RWPE2 (cell line): ENCODE measurements around the gene TTI1.
A peak's percentile ranks its signal among the peaks of the same experiment; 100 is the strongest.

Experiments
- ATAC-seq: fragments of 200-7000 bp; cut with Tn5 transposase; 3 replicates; pipeline ENCODE4 v1.9.1; 2021; ENCODE audit warnings: low read depth
- DNase-seq: peaks from one replicate; pipeline ENCODE4 v3.0.0-alpha.2; 2020; ENCODE audit warnings: low spot score
- H3K27ac ChIP-seq: fragments of 450-650 bp; 2 replicates; pipeline ENCODE4 v1.5.1; 2017; ENCODE audit warnings: mild to moderate bottlenecking; ENCODE audit not compliant: poor library complexity, severe bottlenecking
- H3K27me3 ChIP-seq: fragments of 250-450 bp; sonication (Bioruptor Pico); 2 replicates; pipeline ENCODE4 v1.5.1; 2021; ENCODE audit warnings: mild to moderate bottlenecking, moderate library complexity; ENCODE audit not compliant: insufficient read depth, poor library complexity, severe bottlenecking
- H3K36me3 ChIP-seq: fragments of 250-450 bp; sonication (Bioruptor Pico); 2 replicates; pipeline ENCODE4 v1.5.1; 2020; ENCODE audit warnings: low read depth, mild to moderate bottlenecking, moderate library complexity
- H3K4me1 ChIP-seq: fragments of 250-450 bp; sonication (Bioruptor Pico); 2 replicates; pipeline ENCODE4 v1.5.1; 2021; ENCODE audit warnings: mild to moderate bottlenecking, moderate library complexity; ENCODE audit not compliant: insufficient read depth, poor library complexity, severe bottlenecking
- H3K4me3 ChIP-seq: fragments of 250-450 bp; sonication (Bioruptor Pico); 2 replicates; pipeline ENCODE4 v1.5.1; 2021; ENCODE audit warnings: mild to moderate bottlenecking, moderate library complexity; ENCODE audit not compliant: severe bottlenecking
- H3K9me3 ChIP-seq: fragments of 250-450 bp; sonication (Bioruptor Pico); 2 replicates; pipeline ENCODE4 v1.5.1; 2021; ENCODE audit warnings: mild to moderate bottlenecking, moderate library complexity; ENCODE audit not compliant: severe bottlenecking
- CTCF ChIP-seq: fragments of 450-650 bp; IDR thresholded peaks from one replicate; pipeline ENCODE4 v1.5.1; 2017; ENCODE audit warnings: mild to moderate bottlenecking, moderate library complexity; ENCODE audit not compliant: poor library complexity, severe bottlenecking

Gene TTI1

GRCh38 chr20:37955511-37955910, 77.7 kb downstream of the TTI1 start:
- H3K4me3 ChIP-seq = no peak overlapping the region
- TF ChIP-seq CTCF = no peak
- no peak for ATAC-seq
- no peaks in the 10 kb centered on the region for H3K4me1 ChIP-seq
- H3K27ac ChIP-seq = no peak overlapping the region
- DNase-seq = peak; percentile 31
- no peaks in the 10 kb centered on the region for H3K27me3 ChIP-seq
- H3K36me3 ChIP-seq = no peaks in the 10 kb centered on the region
- no peaks in the 10 kb centered on the region for H3K9me3 ChIP-seq

- no peaks in the 10 kb centered on the region for H3K27me3 ChIP-seq
- no peak overlapping the region for H3K27ac ChIP-seq
- H3K36me3 ChIP-seq = no peaks in the 10 kb centered on the region
- H3K4me3 ChIP-seq = no peak overlapping the region
- DNase-seq (peak; percentile 61), ATAC-seq (no peak)
- no peak for TF ChIP-seq CTCF
- H3K9me3 ChIP-seq = no peaks in the 10 kb centered on the region
- H3K4me1 ChIP-seq = no peaks in the 10 kb centered on the region
Measured at GRCh38 chr20:37954626-37955025, 78.6 kb downstream of the TTI1 start.

- Histone ChIP-seq H3K36me3 (no peaks in the 10 kb centered on the region), H3K4me3 (no peak overlapping the region), H3K27me3 (no peaks in the 10 kb centered on the region), H3K27ac (no peak overlapping the region), H3K4me1 (no peaks in the 10 kb centered on the region), H3K9me3 (no peaks in the 10 kb centered on the region)
- TF ChIP-seq CTCF = no peak
- DNase-seq (no peak), ATAC-seq (no peak)
Measured at GRCh38 chr20:37954190-37954589, 79.1 kb downstream of the TTI1 start.

GRCh38 chr20:37948956-37949355, 84.3 kb downstream of the TTI1 start:
- no peaks in the 10 kb centered on the region for H3K27me3 ChIP-seq
- TF ChIP-seq CTCF = no peak
- H3K4me3 ChIP-seq = no peak overlapping the region
- DNase-seq (peak; percentile 66), ATAC-seq (no peak)
- no peaks in the 10 kb centered on the region for H3K4me1 ChIP-seq
- H3K9me3 ChIP-seq = no peaks in the 10 kb centered on the region
- no peak overlapping the region for H3K27ac ChIP-seq
- no peaks in the 10 kb centered on the region for H3K36me3 ChIP-seq

GRCh38 chr20:37947943-37948342, 85.3 kb downstream of the TTI1 start:
- Histone ChIP-seq H3K27ac (no peak overlapping the region), H3K9me3 (no peaks in the 10 kb centered on the region), H3K36me3 (no peaks in the 10 kb centered on the region), H3K4me3 (no peak overlapping the region), H3K4me1 (no peaks in the 10 kb centered on the region), H3K27me3 (no peaks in the 10 kb centered on the region)
- DNase-seq (no peak), ATAC-seq (no peak)
- no peak for TF ChIP-seq CTCF
